Stimulated activated CD8-positive, alpha-beta memory T cell treated with anti-CD3 and anti-CD28 coated beads, Interleukin-15, amount 100 ng/mL, for 48 hours (primary cell): ENCODE data around the gene TRABD2B.

ENCODE experiments used
- DNase-seq, 2 donors: peaks; one replicate each; pipeline ENCODE4 v3.0.0-alpha.2; 2020; ENCODE audit warnings: low read depth in 2 of 2

The TRABD2B gene

DNA sequence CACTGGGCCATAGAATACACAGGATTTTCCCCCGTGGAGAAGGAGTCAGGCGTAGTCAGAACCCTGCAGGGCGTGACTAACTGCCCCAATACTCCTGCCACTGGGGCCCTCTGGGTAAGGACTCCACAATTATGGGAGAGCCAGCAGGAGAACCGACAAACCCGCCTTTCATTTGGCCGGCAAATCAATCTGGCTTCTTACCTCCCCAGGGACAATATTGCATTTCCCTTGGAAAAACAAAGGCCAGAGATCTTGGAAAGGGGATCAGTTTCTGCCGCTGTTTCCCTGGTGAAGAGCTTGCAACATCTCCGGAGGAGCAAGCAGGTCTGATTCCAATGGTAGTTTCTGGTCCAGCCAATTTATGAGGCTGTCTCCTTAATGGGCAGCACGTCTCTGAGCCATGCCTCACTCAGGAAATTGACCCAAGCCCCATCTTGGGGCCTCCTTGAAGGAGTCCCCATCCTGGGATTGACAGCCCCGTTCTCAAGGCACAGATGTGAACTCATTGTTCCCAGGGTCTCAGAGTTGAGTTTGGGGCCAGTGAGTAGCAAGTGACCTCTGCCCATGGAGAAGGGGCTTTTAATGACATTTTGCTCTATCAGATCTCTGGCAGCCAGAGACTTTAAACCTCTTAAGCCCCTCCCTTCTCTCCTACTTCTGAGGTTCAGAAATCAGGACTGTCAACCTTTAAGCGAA, 4.3 kb downstream of the TRABD2B start:
- no peak for DNase-seq

DNA sequence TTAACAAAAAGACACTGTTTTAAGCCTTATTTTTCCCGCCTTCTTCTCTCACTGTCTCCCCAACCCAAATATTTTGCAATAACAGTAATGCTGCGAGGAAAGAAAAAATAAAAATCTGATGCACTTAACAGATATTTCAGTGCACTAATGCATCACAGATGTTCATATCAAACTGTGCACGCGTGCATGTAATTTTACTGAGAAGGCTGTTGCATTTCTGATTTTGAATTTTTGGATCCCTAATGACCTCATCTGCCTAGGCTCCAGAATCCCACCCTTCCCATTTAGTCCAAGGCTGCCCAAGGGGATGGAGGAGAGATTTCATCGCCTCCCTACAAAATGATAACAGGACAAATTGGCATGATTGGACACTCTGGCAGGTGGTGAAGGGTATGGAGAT, 5.5 kb downstream of the TRABD2B start:
- DNase-seq, result no peak

DNA sequence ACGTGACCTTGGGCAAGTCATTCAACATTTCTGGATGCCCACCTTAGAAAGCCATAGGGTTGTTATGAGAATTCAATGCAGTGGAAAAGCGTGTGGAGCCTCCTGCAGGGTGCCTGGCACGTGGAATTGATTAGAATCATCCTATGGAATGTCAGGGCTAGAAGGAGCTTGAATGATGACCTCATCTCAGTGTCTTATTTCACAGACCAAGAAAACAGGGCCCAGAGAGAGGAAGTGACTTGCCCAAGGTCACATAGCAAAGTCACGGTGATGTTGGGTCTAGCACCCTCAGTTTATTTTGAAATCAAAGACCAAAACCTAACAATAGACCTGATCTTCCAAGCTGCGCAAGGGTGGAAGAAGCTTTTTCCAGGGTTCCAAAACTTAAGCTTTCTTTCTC, 6.0 kb downstream of the TRABD2B start:
- DNase-seq, result no peak

DNA sequence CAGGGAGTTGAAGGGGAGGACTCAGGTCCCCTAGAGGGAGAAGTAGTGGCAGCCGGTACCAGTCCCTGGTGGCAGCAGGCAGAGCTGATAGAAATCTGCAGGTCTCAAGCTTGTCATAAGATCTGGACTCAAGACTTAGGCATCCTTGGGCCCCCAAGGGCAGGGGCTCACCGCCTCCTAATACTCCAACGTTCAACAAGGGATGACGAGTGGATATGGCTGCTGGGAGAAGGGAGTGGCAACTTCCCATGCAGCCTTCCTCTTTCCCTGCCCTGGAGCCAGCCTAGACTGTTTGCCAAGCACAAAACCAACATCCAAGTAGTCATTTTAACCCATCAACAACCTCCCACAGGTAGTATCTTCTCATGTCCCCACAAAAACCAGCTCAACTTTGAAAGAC, 6.9 kb downstream of the TRABD2B start:
- DNase-seq, result no peak

DNA sequence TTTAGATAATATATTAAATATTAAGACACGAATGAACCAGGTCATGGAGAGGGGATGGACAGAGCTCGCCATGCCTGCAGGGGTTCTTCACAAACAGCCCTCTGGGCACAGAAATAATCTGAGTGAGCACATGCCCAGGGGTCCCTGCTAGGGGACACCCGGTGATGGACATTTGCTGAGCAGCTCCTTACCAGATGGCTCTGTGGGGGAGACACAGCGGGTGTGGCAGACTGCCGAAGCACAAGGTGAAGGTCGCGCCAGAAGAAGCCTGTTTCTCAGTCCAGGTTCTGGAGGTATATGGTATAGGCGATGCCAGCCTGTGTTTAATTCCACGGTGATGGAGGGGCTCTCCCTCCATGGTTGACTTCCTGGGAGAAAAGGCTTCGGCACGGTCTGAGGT, 9.6 kb downstream of the TRABD2B start:
- DNase-seq, result no peak

DNA sequence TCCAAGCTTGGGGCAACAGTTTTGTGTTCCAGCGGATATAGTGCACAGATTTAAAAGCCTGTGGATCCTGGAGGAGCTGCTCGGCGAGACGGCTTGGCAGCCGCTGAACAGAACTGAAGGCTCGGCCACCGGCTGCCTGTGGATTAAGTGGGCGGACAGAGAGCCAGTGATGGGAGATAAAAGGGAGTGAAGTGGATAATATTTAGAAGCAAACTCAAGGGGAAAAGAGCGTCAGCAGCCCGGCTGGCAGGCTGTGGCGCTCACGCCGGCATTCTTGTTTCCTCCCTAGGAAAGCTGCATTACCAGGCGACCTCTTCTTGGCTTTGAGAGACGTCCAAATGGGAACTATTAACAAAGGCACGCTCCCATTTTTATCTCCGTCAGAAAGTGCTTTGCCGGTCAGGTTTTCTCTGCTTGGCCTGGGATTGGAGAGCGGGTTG, 10.4 kb downstream of the TRABD2B start:
- DNase-seq, result no peak

DNA sequence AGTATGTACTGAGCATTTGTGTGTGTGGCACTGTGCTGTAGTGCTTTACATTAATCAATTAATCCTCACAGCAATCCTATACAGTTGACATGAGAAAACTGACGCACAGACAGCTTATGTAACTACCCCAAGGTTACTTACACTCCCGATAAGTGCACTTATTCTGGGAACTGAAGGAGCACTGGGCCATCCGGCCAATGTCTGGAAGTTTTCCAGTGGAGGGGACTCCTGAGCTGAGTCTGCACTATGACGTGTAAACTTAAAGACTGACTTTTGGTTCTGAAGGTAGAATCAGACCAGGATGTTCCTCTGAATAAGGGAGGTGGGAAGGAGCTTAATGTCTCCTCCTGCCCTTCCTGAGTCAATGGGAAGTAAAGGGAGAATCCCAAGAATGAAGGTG, 12.2 kb downstream of the TRABD2B start:
- no peak for DNase-seq

DNA sequence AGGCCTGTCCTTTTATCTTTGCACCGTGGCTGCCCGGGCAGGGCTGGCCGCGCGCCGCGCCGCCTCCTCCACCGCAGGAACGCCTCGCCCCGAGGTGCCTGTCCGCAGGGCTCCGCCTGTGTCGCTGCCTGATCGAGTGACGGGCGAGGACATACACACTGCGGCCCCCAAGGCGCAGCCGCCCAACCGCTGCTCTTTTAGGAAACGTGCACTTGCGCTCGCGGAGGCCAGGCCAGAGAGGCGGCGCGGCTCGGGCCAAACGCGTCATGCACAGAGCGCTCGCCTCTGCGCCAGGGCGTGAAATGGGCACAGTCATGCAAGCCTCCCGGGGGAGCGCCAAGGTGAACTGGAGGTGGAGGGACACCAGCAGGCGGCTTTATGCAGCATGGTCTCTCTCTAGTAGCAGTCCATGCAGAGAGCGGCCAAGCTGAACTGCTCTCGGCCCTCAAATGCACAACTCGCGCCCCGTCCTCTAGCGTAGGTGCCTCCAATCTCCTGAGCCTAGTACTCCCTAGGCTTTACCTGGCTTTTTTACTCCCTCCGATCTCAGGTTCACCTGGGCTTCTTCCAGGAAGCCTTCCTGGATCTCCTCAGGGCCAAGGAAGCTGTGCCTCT, 12.9 kb downstream of the TRABD2B start:
- no peak for DNase-seq

DNA sequence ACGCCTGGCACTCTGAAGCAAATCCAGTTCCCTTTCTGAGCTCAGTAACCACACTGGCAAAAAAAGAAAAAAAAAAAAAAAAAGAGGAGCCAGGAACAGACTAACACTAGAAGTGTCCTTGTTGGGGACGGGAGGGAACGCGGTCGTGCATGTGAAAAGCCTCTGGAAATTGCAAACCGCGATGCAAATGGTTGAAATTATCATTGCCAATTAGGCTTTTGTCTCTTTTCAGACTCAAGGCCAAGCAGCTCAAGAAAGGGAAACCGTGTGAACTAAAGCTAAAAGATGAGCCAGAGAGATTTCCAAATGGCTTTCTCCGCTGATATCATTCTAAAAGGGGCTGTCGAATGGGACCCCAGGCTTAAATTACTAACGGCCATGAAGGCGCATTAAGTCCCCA, 13.5 kb downstream of the TRABD2B start:
- no peak for DNase-seq

DNA sequence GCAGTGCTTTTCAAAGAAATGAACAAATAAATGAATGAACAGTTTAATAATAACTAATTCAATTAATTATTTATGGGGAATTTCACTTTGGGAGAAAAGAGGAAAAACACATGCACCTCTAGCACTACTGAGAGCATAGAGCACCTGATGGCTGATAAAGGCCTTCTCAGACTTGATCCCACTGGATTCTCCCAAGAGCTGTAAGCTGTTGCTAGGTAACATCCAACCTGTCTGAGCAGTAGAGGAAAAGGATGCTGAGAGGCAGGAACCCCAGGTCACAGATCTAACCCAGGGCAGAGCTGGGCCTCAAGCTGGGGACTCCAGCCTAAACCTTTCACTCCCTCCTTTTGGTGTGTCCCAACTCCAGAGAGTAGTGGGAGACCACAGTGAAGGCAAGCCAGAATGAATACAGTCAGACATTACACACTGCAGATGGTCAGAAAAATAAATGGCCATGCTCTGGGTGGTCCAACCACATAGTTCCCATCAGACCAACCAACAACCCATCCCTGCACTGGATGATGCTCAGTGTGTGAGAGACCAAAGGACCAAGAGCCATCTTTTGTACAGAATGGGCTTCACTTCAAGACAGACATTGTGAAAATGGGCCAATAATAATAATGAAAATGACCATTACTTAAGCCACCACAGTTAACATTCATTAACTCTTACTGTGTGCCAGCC, 15.4 kb downstream of the TRABD2B start:
- no peak for DNase-seq

DNA sequence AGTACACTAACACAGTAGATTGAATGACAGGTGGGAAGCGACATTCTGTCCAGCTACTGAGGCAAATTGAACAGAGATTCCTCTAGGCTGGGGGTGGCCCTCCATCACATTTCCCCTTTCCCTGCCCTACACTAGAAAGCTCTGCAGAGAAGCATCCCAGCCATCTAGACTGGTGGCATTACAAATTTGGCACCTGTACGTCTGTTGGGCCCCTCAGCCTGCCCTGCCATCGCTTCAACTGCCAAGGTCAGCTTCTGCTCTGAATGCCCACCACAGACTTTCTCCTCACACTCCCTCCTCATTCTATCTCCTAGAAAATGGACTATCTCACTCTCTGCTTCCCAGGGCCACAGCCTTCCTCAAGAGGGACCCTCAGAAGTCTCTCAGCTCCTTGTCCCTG, 16.7 kb downstream of the TRABD2B start:
- no peak for DNase-seq

DNA sequence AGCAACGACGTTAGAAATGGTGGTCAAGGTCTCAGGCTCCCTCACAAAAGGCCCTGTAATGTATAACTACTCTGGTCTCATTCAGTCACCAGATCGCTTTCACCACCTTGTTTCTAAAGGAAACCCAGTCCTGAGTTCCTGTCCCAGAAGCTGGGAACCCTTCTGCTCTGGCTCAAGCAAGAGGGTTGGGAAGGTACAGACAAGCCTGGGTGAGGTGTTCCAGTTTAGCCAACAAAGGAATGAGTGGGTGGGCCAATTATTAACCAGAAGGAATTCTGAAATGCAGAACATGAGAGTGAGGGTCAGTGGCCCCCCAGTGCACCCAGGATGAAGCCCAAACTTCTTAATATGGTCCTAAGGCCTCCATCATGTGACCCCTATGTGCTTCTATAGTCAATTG, 17.5 kb downstream of the TRABD2B start:
- no peak for DNase-seq

DNA sequence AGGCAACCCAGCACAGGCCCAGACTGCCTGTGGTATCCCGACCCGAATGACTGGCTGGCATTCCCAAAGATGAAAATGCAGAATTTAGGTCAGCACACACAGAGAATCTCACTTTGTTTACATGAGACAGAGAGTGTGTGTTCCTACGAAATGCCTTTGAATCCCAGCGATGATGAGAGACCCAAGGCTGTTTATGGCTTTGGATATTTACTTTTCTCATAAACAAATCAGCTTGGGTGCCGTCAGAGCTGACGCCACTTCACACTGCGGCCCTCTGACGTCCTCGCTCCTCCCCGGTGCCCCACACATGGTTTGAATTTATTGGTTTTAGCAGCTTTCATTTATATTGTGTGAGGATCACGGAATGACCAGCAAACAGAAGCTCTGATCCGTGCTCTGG, 18.7 kb downstream of the TRABD2B start:
- DNase-seq, result no peak

DNA sequence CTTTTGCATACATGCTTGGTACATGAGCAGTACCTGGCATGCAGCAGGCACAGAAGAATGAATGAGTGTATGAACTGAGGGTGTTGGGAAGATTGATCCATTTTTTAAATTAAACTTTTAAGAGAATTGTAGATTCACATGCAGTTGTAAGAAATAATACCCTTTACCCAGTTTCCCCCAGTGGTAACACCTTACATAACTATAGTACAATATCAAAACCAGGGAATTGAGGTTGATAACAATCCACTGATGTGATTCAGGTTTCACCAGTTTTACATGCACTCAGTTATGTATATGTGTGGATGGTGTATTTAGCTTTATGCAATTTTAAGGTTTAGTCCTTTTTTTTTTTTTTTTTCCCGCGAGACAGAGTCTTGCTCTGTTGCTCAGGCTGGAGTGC, 20.5 kb downstream of the TRABD2B start:
- no peak for DNase-seq

DNA sequence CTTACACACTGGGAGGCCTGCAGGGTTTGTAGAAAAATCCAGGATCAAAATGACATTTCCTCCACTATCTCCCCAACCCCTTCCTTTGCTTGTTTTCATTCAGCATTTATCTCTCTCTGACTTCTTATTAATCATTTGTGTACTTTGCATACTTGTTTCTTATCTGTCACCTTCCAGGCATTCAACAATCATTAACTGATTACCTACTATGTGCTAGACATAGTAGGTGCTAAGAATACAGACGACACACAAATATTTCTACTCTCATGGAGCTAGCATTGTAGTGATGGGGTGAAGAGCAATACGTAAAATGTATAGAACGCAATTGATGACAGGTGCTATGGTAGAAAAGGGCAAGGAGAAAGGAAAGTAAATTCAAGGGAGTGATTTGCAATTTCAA, 20.9 kb downstream of the TRABD2B start:
- no peak for DNase-seq

DNA sequence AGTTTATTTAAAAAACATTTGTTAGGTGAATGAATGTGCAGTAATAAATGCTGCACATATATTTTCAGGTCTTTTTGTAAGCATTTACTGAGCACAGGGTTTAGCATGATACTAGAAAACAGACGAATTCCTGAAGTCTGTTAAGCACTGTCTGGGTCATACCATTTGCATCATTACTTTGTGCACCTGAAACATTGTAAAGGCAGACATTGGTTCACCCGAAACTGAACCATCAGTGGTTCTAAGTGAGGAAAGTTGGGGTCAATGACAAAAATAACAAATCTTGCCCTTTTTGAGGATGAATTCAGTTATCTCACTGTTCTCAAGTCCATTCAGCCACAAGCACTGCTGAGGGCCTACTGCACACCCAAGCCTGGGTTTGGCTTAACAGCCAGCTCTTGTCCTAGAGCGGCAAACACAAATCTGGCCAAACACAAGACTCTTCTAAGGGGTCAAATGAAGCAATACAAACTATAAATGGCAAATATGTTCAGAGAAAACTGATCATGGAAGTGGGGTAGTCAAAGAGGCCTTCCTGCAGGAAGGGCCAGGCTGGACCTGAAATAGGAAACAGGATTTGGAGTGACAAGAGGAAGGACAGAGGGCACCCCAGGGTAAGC, 21.8 kb downstream of the TRABD2B start:
- no peak for DNase-seq

DNA sequence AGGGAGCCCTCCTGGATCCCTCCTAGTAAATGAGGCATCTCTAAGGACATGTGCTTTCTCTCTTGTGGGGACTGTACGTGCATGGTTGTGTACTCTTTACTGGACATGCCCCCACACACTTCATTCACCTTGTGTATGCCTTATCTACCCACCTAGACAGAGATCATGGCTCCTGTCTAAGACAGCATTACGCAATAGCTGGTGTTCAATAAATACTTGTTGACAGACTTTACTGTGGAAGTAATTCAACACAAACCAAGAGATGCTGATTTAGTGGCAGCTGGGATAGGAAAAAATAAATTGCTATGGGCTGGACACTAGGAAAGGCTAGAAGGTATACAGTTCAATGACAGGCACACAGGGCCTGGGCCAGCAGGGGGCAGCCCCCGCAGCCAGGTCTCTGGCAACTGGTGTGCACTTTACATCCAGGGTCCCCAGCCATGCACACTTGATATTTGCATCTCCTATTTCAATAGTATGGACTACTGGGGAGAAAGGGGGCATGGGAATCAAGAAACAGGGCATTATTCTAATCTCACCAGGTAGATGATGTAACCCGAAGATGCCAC, 24.2 kb downstream of the TRABD2B start:
- no peak for DNase-seq

DNA sequence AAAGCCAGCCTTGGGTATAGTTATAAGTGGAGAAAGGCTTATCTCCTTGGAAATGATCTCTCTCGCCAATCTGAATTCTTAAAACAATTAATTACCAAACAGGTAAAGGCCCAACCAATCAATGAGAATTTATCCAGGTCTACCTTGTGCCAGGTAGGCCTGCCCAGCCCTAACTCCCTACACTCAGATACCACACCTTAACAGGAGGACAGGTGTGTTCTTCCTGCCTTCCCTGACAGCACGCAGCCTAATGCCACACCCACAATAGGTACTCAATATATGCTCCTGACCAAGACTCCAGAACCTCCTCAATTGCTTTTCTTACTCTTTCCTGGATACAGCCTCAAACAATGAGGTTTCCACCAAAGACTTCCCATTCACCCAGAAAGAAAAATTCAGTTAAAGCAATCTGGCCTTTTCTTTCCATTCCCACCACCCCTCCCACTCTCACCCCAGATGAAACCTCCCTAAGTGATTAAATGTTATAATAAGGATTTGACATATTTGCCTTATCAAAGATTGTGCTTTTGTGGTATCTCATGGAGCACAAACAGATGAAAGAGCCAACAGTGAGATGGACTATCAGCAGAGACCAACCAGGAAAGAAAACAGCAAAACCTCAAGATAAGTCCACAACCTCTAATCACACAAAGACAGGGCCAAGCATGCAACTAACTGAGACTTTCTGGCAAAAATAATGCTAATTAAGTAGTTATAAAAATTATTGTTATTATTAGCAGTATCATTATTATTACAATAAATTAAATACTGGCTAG, 25.6 kb downstream of the TRABD2B start:
- no peak for DNase-seq

DNA sequence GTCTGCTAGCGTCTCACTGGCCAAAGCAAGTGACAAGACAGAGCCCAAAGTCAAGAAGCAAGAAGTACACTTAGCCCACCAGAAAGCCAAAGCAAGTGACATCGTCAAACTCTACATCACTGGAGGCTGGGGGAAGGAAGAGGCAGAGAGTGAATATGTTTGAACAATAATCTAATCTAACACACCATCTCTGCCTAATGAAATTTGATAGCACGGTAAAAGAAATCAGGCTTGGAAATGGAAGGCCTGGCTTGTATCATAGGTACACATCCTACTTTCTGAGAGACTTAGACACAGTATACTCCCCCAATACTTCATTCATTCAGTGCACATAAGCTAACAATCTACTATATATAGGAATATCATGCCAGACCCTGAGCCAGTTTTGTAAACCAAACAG, 26.3 kb downstream of the TRABD2B start:
- no peak for DNase-seq

DNA sequence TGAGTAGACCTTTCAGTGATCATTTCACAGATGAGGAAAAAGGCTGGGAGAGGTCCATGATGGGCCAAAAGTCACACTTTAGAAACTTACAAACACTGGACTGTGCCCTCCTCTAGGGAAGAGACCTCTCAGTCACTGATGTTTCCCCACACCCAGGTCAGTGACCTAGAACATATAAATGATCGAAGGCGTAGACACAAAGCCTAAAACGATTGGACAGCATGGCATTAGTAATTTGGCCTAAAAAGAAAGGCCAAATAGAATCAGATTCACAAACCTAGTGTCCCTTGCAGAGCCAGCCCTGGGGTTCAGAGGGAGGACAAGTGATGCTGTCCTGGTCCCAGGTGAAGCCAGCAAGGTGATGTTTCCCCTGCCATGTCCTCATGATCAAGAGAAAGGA, 27.7 kb downstream of the TRABD2B start:
- DNase-seq, result no peak

DNA sequence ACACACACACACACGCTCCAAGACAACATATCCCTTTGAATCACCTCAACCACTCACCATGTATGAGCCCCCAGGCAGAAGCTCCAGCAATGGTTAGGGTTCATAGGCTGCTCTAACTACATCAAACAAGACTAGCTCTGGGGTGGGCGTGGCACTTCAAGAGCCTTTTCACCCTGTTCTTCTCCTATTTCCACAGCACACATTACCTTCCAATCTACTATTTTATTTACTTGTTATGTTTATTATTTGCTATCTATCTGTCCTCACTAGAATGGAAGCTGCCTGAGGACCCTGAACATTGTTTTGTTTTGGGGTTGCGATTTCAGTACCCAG, 28.7 kb downstream of the TRABD2B start:
- no peak for DNase-seq
